Vagina (tissue), 2 donors: Measurements from ENCODE around the gene FRMD1. TPM values are rescaled to one million over a fixed set of nuclear protein-coding genes. Genes with fewer than 3 reads are reported as not detected.

Source experiments
- DNase-seq, 2 donors: peaks; one replicate each; pipeline ENCODE4 v3.0.0-alpha.2; 2017; ENCODE audit errors: extremely low spot score in 2 of 2
- H3K27ac ChIP-seq: fragments of 200-600 bp; sonication (generic); one replicate; pipeline ENCODE4 v1.5.1; 2019
- H3K27me3 ChIP-seq: fragments of 200-600 bp; sonication (generic); one replicate; pipeline ENCODE4 v1.5.1; 2019
- H3K36me3 ChIP-seq, 2 donors: fragments of 200-600 bp; sonication (generic); one replicate each; pipeline ENCODE4 v1.5.1; 2017 to 2019
- H3K4me1 ChIP-seq: fragments of 200-600 bp; sonication (generic); one replicate; pipeline ENCODE4 v1.5.1; 2019
- H3K4me3 ChIP-seq, 2 donors: fragments of 200-600 bp; sonication (generic); 1 replicate in 1 of 2; 2 replicates in 1 of 2; pipeline ENCODE4 v1.5.1; 2016 to 2019
- H3K9me3 ChIP-seq: fragments of 200-600 bp; sonication (generic); one replicate; pipeline ENCODE4 v1.5.1; 2019
- CTCF ChIP-seq, 3 experiments: fragments of 450-650 bp in 2 of 3; fragments of 200-600 bp in 1 of 3; sonication (generic) in 1 of 3; IDR thresholded peaks; one replicate each; pipeline ENCODE4 v1.5.1; 2017 to 2019; ENCODE audit warnings: antibody characterized with exemption in 3 of 3, mild to moderate bottlenecking in 2 of 3, moderate library complexity in 2 of 3
- POLR2A ChIP-seq, 2 donors: fragments of 450-650 bp; IDR thresholded peaks; one replicate each; pipeline ENCODE4 v1.6.1; 2017; ENCODE audit warnings: antibody characterized with exemption in 2 of 2, mild to moderate bottlenecking in 2 of 2, moderate library complexity in 2 of 2
- POLR2AphosphoS5 ChIP-seq, 2 donors: sonication (generic); formaldehyde crosslinking; IDR thresholded peaks; one replicate each; pipeline ENCODE4 v1.9.0; 2017; ENCODE audit warnings: antibody characterized with exemption in 2 of 2, mild to moderate bottlenecking in 2 of 2, low read depth in 1 of 2; ENCODE audit not compliant: insufficient read depth in 1 of 2
- intact Hi-C: fragments of 100-400 bp; cut with DNase I; formaldehyde crosslinking; loops from one replicate; pipeline ENCODE4 v1.15.1; 2023
- total RNA-seq: library from RNA; depleted of rRNA; stranded (reverse); fragments of >200 nt; gene quantifications from one replicate; pipeline ENCODE4 v1.2.3, GENCODE V29; 2016

Gene FRMD1
- total RNA-seq, 1 donor from 2014 or later = not detected

DNA sequence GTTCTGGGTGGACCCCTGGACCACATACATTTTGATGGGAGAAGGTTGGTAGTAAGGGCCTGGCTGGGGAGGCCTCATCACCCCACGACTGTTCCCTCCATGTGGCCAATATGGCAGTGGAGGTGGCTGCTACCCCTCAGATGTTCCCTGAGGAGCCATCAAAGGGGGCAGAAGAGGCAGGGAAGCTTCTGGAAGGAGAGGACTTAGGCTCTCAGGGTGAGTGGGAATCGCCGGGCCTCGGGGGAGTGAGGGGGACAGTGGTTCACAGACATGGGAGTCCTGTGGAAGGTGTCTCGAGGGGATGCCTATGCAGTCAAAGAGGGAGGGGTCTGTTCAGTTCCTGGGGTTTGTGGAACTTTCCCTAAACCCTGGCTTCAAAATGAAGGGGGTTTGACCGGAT is 32.9 kb upstream of the FRMD1 start:
- intact Hi-C loops = no loop called here
- no peaks in the 10 kb centered on the region for H3K36me3 ChIP-seq
- no peaks in the 10 kb centered on the region for H3K9me3 ChIP-seq
- no peak overlapping the region for H3K4me3 ChIP-seq
- TF ChIP-seq POLR2A (IDR thresholded peaks at IDR 0.05) = no peak
- no peak for TF ChIP-seq POLR2AphosphoS5 (IDR thresholded peaks at IDR 0.05; ENCODE audit: insufficient read depth in 1 of 2, low read depth in 1 of 2)
- TF ChIP-seq CTCF (IDR thresholded peaks at IDR 0.05) = no peak
- H3K27me3 ChIP-seq = no peaks in the 10 kb centered on the region
- H3K4me1 ChIP-seq = no peaks in the 10 kb centered on the region
- H3K27ac ChIP-seq = no peak overlapping the region
- DNase-seq = no peak

DNA sequence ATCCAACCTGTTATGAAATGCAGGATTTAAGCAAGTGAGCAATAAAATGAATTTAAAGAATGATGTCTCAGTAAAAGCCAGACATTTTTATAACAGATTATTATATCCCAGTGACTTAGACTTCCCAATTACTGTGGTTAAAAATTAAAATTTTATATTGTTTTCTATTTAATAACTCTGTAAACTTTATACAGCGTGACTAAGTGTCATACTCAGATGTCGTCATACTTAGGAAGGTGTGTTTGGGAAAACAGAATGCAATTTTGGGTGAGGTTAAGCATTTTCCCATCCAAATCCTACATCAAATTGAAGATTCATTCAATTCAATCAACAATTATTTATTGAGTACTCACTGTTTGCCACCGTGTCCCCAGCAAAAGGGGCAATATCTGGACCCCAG is 31.4 kb upstream of the FRMD1 start:
- Histone ChIP-seq H3K27me3 (no peaks in the 10 kb centered on the region), H3K4me1 (no peaks in the 10 kb centered on the region), H3K9me3 (no peaks in the 10 kb centered on the region), H3K36me3 (no peaks in the 10 kb centered on the region), H3K27ac (no peak overlapping the region), H3K4me3 (no peak overlapping the region)
- no peak for DNase-seq
- no peak for TF ChIP-seq POLR2A (IDR thresholded peaks at IDR 0.05)
- TF ChIP-seq POLR2AphosphoS5 (IDR thresholded peaks at IDR 0.05; ENCODE audit: insufficient read depth in 1 of 2, low read depth in 1 of 2) = no peak
- no peak for TF ChIP-seq CTCF (IDR thresholded peaks at IDR 0.05)
- intact Hi-C loops = no loop called here

GRCh38 chr6:168109171-168109570 is 30.2 kb upstream of the FRMD1 start:
- no peaks in the 10 kb centered on the region for H3K9me3 ChIP-seq
- H3K27ac ChIP-seq = no peak overlapping the region
- H3K4me3 ChIP-seq = no peak overlapping the region
- no peaks in the 10 kb centered on the region for H3K4me1 ChIP-seq
- TF ChIP-seq POLR2A (IDR thresholded peaks at IDR 0.05) (no peak), CTCF (IDR thresholded peaks at IDR 0.05) (no peak), POLR2AphosphoS5 (IDR thresholded peaks at IDR 0.05; ENCODE audit: insufficient read depth in 1 of 2, low read depth in 1 of 2) (no peak)
- no peak for DNase-seq
- no peaks in the 10 kb centered on the region for H3K27me3 ChIP-seq
- no peaks in the 10 kb centered on the region for H3K36me3 ChIP-seq
- intact Hi-C loops = no loop called here

GRCh38 chr6:168107191-168107983 is 28.4 kb upstream of the FRMD1 start:
- Histone ChIP-seq H3K27ac (no peak overlapping the region), H3K9me3 (no peaks in the 10 kb centered on the region), H3K36me3 (no peaks in the 10 kb centered on the region), H3K4me1 (no peaks in the 10 kb centered on the region), H3K4me3 (no peak overlapping the region), H3K27me3 (no peaks in the 10 kb centered on the region)
- no peak for TF ChIP-seq POLR2AphosphoS5 (IDR thresholded peaks at IDR 0.05; ENCODE audit: insufficient read depth in 1 of 2, low read depth in 1 of 2)
- TF ChIP-seq CTCF (IDR thresholded peaks at IDR 0.05) = no peak
- TF ChIP-seq POLR2A (IDR thresholded peaks at IDR 0.05) = no peak
- intact Hi-C loops = no loop called here
- no peak for DNase-seq

DNA sequence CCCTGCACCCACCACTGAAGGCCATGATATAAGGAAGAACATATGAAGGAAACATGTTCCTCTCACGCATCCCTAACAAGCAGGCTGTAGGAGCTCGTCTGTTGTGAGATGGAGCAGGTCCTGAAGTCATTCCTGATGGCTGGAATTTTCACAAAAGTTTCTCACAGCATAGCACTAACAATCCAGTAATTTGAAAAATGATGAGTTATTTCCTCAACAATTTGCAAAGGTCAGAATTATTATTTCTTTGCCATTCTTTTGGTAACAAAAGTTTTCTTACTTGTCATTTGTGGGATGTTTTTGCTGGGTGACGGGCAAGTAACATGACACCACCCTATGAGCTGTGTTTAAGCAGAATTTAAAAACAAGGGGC is 27.6 kb upstream of the FRMD1 start:
- intact Hi-C loops = no loop called here
- H3K27me3 ChIP-seq = no peaks in the 10 kb centered on the region
- no peak for DNase-seq
- no peak overlapping the region for H3K27ac ChIP-seq
- peaks cover 2% of the 10 kb centered on the region for H3K4me1 ChIP-seq
- no peaks in the 10 kb centered on the region for H3K36me3 ChIP-seq
- no peak overlapping the region for H3K4me3 ChIP-seq
- TF ChIP-seq CTCF (IDR thresholded peaks at IDR 0.05) = no peak
- TF ChIP-seq POLR2A (IDR thresholded peaks at IDR 0.05) = no peak
- TF ChIP-seq POLR2AphosphoS5 (IDR thresholded peaks at IDR 0.05; ENCODE audit: insufficient read depth in 1 of 2, low read depth in 1 of 2) = no peak
- no peaks in the 10 kb centered on the region for H3K9me3 ChIP-seq
